ENCODE measurements around the gene L1TD1.
"Not testable (repeated sequence)": the region's sequence is repeated elsewhere in the genome, so short reads cannot be mapped to it uniquely, and the experiment has no call there.

L1TD1 gene, protein sequence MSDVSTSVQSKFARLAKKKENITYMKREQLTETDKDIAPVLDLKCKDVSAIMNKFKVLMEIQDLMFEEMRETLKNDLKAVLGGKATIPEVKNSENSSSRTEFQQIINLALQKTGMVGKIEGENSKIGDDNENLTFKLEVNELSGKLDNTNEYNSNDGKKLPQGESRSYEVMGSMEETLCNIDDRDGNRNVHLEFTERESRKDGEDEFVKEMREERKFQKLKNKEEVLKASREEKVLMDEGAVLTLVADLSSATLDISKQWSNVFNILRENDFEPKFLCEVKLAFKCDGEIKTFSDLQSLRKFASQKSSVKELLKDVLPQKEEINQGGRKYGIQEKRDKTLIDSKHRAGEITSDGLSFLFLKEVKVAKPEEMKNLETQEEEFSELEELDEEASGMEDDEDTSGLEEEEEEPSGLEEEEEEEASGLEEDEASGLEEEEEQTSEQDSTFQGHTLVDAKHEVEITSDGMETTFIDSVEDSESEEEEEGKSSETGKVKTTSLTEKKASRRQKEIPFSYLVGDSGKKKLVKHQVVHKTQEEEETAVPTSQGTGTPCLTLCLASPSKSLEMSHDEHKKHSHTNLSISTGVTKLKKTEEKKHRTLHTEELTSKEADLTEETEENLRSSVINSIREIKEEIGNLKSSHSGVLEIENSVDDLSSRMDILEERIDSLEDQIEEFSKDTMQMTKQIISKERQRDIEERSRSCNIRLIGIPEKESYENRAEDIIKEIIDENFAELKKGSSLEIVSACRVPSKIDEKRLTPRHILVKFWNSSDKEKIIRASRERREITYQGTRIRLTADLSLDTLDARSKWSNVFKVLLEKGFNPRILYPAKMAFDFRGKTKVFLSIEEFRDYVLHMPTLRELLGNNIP

DNA sequence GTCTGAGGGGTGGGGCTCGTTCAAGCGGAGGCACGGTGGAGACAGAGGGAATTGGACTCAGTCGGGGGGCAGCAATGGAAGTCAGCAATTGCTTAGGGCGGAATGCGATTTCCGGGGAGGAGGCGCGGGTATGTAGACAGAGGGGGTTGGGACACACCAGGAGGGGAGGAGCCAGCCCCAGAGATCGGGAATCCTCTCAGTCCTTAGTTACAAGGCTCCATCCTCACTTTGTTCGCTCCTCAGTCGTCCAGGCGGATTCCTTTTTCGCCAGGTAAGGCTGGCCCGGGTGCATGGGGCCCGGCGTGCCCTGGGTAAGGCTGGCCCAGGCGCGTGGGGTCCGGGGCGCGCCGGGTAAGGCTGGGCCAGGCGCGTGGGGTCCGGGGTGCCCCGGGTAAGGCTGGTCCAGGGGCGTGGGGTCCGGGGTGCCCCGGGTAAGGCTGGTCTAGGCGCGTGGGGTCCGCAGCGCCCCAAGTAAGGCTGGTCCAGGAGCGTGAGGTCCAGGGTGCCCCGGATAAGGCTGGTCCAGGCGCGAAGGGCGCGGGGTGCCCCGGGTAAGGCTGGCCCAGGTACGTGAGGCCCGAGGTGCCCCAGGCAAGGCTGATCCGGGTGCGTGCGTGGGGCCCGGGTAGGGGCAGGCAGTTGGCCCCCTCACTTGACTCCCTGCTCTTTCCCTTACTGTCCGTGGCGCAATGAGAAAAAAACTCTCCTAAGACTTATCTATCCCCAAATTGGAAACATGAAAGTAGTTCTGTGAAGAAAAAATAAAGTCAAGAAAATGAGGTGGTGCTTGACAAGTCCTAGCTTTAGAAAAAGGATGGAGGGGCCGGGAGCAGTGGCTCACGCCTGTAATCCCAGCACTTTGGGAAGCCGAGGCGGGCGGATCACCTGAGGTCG is at the start of gene L1TD1:
L1TD1 (plus strand) TSS at position 199 of the 894 bp plus-strand sequence. CDS start 11,780 bp downstream, outside the sequence.
- ATAC-seq = no peak

DNA sequence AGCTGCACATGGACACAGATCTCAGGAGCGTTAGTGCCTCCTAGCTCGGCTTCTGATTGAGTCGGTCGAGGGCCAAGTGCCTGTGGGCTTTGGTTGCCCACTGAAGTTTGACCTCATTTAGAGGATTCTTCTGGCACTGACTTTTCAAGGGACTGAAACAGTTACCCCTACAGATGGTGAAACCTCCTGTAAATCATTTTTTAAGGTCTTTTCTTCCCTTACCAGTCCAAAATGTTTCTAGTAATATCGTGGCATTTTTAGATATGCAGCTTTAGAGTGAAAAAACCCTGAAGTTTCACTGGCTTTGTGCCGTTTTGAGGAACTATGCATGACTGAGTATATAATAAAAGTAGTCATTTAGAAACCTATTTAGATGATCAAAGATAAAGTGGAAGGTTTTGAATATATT is 34.7 kb upstream of the L1TD1 start:
- ATAC-seq = no peak

DNA sequence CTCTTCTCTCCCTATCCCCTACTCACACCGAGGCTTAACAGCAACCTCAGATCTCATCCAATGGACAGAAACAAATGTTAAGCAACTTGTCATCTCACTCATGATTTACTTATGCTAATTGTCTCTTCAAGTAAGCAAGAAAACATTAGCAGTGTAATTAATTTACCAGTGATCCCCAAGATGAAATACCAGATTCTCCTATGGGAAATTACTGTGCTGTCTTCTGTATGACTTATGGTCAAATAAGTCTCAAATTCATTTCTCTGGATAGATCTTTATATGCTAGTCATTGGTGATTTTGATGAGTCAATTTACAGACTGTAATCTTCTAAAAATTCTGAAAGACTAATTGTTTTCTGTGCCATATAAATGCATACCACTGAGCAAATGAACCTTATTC is 32.9 kb upstream of the L1TD1 start:
- no peak for ATAC-seq

DNA sequence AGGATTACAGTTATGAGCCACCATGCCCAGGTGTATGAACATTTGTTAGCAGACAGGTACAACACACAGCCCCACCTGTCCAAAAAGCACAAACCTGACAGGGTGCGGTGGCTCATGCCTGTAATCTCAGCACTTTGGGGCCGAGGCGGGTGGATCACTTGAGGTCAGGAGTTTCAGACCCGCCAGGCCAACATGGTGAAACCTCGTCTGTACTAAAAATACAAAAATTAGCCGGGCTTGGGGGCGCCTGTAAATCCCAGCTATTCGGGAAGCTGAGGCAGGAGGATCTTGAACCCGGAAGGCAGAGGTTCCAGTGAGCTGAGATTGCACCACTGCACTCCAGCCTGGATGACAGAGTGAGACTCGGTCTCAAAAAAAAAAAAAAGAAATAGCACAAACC is 24.3 kb upstream of the L1TD1 start:
- not testable (repeated sequence) for ATAC-seq

DNA sequence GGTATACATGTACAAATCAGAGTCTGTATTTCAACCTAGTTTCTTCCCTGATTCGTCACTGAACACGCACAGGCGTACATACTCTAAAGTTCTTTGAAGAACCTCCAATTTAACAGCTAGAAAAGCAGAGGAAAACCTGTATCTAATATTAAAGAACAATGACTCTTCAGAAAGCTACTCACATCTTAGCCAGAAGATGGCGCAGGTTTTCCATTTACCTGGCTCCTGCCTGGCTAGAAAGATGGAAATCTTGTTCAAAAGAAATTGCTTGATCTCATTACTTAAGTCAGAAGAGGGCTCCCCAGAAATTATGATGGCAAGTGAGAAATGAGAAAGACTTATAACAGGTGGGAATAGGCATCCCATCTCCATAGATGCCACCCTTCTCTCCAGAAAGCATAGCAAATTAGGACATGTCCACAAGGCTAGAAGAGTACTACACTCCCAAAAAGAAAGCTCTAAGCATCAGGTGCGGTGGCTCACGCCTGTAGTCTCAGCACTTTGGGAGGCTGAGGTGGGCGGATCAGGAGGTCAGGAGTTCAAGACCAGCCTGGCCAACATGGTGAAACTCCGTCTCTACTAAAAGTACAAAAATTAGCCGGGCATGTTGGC is 19.0 kb upstream of the L1TD1 start:
- ATAC-seq = no peak

DNA sequence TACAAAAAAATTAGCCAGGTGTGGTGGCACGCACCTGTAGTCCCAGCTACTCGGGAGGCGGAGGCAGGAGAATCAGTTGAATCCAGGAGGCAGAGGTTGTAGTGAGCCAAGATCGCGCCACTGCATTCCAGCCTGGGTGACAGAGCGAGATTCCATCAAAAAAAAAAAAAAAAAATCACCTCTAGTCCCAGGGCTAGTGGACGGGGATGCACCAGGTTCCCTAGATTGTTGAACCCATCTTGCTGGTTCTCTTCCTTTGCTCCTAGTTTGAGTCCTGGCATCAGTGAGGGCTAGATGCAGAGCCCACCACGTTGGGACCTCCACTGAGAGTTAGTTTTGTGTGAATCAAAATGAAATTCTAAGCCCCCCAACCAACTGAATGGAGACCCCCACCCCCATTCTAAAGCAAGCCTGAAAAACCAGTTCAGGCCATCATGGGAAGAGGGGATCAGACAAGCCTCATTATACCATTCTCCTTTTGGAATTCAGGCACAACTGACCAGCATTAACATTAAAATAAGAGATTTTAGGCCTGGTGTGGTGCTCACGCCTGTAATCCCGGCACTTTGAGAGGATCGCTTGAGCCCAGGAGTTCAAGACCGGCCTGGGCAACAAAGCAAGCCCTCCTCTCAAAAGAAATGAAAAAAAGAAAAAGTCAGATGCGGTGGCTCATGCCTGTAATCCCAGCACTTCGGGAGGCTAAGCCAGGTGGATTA is 17.9 kb upstream of the L1TD1 start:
- no peak for ATAC-seq

DNA sequence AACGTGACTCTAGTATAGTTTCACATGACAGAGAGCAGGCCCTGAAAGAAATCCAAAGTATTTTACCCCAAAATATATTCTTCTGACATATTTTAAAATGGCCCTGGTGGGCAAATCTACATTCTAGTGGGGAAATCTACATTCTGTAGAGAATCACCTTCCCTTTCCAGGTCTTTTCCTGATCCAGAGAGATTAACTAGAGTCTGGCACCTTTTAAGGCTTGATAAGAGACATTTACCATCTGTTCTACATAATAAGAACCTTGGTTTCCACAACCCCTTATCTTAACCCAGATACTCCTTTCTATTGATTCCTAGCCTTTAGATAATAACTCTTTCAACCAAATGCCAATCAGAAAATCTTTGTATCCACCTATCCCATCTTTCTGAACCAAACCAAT is 17.0 kb upstream of the L1TD1 start:
- ATAC-seq = no peak

DNA sequence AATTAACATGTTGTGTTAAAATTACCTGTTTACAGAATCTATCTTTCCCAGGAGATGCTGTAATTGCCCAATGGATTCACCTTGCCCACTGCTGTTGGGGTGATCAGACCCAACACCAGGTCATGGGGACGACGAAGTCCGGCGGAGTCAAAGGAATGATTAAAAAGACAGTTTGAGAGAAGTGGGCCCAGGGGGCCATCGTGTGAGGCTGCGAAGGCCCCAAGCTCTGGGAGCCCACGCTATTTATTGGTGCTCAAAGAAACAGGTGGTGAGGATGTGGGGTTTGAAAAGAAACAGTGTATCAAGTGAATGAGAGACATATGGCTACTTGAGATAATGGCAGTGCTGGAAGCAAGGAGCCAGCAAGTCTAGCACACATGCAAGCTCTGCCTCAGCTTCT is 16.3 kb upstream of the L1TD1 start:
- ATAC-seq = no peak

DNA sequence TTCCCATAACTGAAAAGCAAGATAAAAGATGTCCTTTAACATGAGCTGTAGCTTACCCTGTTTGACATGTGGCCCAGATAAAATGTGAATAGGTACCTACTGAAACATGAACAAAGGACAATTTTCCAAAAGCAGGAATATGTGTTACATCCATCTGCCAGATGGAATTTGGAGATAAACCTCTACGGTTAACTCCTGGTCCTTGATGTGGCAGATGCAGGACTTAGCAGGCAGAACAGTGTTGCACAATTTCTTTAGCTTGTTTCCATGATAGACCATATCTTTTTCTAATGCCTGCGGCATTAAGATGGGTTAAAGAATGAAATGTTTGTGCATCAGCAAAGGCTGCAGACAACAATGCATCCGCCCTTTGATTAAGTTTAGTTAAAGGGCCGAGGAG is 14.6 kb upstream of the L1TD1 start:
- ATAC-seq = not testable (repeated sequence)

DNA sequence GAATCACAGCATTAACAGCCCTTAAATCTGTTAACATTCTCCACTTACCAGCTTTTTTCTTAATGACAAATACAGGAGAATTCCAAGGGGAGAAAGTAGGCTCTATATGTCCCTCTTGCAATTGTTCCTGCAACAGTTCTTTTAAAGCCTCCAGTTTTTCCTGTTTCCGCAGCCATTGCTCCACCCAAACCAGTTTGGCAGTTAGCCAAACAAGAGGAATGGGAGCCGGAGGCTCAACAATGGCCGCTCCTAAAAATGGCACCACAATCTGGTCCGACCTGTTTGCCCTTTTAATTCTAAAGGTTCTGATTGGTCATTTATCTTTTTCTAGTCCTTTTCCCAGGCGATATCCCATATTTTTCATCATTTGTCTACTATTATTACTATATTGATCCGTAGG is 14.0 kb upstream of the L1TD1 start:
- ATAC-seq = no peak

DNA sequence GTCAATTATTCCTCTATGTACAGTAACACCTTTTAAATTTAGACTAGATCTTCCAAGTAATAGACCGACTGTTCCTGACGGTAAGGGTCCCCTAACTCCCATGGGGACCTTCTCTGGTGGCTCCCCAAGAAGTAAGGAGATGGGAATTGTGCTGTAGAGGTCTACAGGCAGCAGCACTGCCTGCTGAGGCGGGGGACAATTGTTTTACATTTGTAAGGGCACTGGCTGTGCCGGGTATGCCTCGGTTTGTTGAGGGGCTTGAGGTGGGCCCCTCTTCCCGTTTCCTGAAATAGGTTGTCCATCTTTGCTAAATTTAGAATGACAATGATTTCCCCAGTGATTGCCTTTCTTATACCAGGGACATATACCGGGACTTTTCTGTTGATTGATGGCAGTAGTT is 13.1 kb upstream of the L1TD1 start:
- no peak for ATAC-seq

DNA sequence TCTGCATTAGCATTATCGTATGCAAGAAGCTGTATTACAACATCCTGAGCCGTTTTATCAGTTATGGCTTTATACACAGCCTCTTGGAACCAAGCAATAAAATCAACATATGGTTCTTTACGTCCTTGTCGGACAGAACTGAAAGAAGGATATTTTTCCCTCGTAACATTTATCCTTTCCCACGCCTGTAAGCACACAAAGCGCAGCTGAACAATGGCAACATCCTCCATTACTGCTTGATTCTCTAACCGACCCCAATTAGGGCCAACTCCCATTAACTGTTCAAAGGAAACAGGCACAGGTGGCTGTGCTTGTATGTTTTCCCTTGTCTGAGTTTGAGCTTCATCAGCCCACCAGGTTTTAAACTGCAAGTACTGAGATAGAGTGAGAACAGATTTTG is 12.5 kb upstream of the L1TD1 start:
- not testable (repeated sequence) for ATAC-seq

DNA sequence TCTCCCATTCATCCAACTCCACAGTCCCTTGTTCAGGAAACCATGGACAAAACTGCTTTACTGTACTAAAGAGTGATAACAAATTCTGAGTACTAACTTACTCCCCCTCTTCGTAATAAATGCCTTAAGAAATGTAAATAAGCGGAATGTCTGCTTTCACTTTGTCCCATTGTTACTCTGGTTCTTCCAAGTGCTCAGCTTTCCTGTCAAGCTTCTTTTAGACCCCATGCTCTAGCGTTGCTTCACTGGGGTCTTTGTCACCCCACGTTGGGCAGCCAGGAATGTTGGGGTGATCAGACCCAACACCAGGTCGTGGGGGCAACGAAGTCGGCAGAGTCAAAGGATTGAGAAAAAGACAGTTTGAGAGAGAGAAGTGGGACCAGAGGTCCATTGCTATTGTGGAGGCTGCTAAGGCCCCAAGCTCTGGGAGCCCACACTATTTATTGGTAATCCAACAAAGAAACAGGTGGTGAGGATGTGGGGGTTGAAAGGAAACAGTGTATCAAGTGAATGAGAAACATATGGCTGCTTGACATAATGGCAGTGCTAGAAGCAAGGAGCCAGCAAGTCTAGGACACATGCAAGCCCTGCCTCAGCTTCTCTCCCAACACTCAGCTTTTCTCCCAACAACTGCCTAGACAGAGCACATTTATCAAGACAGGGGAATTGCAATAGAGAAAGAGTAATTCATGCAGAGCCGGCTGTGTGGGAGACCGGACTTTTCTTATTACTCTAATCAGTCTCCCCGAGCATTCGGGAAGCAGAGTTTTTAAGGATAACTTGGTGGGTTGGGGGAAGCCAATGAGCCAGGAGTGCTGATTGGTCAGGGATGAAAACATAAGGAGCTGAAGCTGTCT is 11.3 kb upstream of the L1TD1 start:
- ATAC-seq = not testable (repeated sequence)

DNA sequence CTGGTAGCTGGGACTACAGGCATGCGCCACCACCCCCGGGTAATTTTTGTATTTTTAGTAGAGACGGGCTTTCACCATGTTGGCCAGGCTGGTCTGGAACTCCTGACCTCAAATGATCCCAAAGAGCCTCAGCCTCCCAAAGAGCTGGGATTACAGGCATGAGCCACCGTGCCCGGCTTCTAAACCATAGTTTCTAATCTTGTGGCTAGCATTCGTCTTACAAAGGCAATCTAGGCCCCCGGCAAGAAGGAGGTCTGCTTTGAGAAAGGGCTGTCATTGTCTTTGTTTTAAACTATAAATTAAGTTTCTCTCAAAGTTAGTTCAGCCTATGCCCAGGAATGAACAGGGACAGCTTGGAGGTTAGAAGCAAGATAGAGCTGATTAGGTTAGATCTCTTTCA is 10.3 kb upstream of the L1TD1 start:
- no peak for ATAC-seq

DNA sequence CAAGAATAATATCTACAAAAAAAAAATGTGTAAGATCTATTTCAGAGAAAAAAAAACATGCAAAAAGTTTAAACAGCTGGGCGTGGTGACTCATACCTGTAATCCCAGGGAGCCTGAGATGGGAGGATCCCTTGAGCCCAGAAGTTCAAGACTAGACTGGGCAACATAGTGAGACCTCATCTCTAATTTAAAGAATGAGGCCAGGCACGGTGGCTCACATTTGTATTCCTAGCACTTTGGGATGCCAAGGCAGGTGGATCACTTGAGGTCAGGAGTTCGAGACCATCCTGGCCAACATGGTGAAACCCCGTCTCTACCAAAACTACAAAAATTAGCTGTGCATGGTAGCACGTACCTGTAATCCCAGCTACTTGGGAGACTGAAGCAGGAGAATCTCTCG is 9.4 kb upstream of the L1TD1 start:
- not testable (repeated sequence) for ATAC-seq

DNA sequence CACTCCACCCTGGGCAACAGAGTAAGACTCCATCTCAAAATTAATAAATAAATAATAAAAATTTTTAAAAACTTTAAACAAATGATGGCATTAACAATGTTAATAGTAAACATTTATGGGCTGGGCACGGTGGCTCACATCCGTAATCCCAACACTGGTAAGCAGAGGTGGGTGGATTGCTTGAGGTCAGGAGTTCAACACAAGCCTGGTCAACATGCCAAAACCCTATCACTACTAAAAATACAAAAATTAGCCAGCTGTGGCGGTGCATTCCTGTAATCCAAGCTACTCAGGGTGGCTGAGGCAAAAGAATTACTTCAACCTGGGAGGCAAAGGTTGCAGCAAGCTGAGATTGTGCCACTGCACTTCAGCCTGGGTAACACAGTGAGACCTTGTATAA is 9.0 kb upstream of the L1TD1 start:
- no peak for ATAC-seq

DNA sequence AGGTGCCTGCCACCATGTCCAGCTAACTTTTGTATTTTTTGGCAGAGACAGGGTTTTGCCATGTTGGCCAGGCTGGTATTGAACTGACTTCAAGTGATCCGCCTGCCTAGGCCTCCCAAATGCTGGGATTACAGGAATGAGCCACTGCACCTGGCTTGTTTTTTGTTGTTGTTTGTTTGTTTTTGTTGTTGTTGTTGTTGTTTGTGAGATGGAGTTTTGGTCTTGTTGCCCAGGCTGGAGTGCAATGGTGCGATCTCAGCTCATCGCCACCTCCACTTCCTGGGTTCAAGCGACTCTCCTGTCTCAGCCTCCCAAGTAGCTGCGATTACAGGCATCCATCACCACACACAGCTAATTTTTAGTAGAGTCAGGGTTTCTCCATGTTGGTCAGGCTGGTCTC is 7.1 kb upstream of the L1TD1 start:
- ATAC-seq = no peak

DNA sequence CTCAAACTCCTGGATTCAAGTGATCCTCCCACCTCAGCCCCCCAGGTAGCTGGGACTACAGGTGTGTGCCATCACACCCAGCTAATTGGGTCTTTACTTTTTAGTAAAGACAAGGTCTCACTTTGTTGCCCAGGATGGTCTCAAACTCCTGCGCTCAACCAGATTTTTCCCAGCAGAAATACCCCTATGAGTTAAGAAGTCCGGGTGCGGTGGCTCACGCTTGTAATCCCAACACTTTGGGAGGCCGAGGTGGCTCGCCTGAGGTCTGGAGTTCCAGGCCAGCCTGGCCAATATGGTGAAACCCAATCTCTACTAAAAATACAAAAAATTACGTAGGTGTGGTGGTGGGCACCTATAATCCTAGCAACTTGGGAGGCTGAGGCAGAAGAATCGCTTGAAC is 6.5 kb upstream of the L1TD1 start:
- no peak for ATAC-seq

DNA sequence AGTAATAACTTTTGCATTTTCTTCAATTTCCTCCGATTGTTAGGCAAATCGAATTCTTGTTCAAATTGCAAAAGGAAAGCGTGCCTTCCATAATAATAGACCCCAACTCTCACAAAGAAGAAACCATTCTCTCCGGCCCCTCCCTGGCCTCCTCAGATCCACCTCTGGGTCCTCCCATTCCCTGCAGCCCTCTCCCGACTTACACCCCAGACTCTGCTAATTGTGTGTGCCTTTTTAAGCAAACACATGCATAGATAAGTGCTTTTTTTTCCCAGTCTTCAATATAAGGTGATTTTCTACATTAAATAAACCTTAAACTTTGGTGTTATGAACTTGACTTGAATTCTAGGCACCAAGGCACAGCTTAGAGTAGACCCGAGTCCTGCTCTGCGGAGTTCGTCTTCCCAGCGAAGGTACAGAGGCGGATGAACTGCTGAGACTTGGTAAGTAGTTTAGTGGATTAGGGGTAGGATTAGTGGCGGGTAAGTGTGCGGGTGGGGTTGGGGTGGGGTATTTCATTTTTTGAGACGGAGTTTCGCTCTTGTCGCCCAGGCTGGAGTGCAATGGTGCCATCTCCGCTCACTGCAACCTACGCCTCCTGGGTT is 1.5 kb downstream of the L1TD1 start:
- ATAC-seq = no peak

DNA sequence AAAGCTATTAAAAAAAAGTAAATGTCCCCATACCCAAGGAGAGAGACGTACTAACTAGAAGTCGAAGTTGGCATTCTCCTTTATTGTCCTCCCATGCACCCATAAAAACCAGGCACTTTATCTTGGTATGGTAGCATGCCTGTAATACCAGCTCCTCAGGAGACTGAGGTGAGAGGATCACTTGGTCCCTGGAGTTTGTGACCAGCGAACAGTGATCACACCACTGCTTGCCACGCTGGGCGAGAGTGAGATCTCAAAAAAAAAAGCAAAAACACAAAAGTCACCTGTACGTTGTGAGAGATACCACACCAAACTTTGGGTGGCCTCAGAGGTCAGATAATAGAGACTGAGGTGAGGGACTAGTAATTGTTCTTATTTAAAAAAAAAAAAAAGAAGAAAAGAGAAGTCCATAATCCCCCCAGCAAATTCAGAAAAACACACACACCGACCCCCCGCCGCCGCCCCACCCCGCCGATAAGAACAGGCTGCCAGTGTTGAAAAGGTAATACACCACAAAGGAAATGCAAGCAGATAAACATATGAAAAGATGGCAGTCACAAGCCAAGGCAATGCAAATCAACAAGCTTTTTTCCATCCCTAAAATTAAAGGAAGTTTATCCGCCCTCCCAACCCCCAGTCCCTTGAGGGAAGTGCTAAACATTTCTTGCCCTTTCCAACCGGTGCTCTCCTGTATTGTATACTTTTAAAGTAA is 3.6 kb downstream of the L1TD1 start:
- ATAC-seq = no peak
